GM12878 (cell line): Measurements from ENCODE around the gene INO80. TPM values are rescaled to one million over a fixed set of nuclear protein-coding genes. Genes with fewer than 3 reads are reported as not detected.

Experiments
- RB1 ChIP-seq: fragments of 450-650 bp; formaldehyde crosslinking; IDR thresholded peaks from 2 replicates; pipeline ENCODE4 v1.6.1; 2017; ENCODE audit warnings: mild to moderate bottlenecking, borderline replicate concordance
- WRNIP1 ChIP-seq: IDR thresholded peaks from 2 replicates; pipeline ENCODE4 v1.6.1; 2011; ENCODE audit warnings: low read depth, low read length, improper control_type of control experiment, borderline replicate concordance
- ZNF384 ChIP-seq: IDR thresholded peaks from 2 replicates; pipeline ENCODE4 v1.6.1; 2012; ENCODE audit warnings: low read depth, mild to moderate bottlenecking, low read length, improper control_type of control experiment, borderline replicate concordance
- ZSCAN29 ChIP-seq: fragments of 450-650 bp; IDR thresholded peaks from 2 replicates; pipeline ENCODE4 v1.6.1; 2017; ENCODE audit warnings: mild to moderate bottlenecking, moderate library complexity
- polyA plus RNA-seq, 11 experiments: library from polyadenylated mRNA; depleted of rRNA in 4 of 11; unstranded in 6 of 11; stranded (reverse) in 5 of 11; fragments of >200 nt; fragmentation: Nextera tagmentation in 4 of 11; fragmentation: Illumina TruSeq in 1 of 11; extraction: Ambion mirVana in 4 of 11; extraction: Trizol in 1 of 11; gene quantifications; 1 replicate in 1 of 11; 2 replicates in 10 of 11; pipeline versions ENCODE4 v1.2.1 to v1.2.3, GENCODE V29; 2011 to 2016; ENCODE audit warnings: inconsistent platforms in 2 of 11, missing spikeins in 2 of 11, low read depth in 1 of 11
- total RNA-seq, 4 experiments: library from RNA; depleted of rRNA in 3 of 4; stranded (reverse); fragments of >200 nt in 3 of 4; fragmentation: Illumina TruSeq in 1 of 4; extraction: Trizol in 1 of 4; gene quantifications; 2 replicates each; pipeline versions ENCODE4 v1.2.1 to v1.2.3, GENCODE V29; 2013 to 2021
- TF ChIP-seq, protein P1 (sequence below): IDR thresholded peaks from 2 replicates; pipeline ENCODE4 v1.6.1; 2011; ENCODE audit warnings: mild to moderate bottlenecking, low read depth, low read length, moderate library complexity; ENCODE audit not compliant: insufficient replicate concordance
- TF ChIP-seq, protein P2 (sequence below): IDR thresholded peaks from 2 replicates; pipeline ENCODE4 v1.6.1; 2011; ENCODE audit warnings: borderline replicate concordance, low read depth, mild to moderate bottlenecking, moderate library complexity, mixed read lengths, low read length; ENCODE audit not compliant: insufficient read depth; ENCODE audit errors: extremely low read length
- TF ChIP-seq, protein P3 (sequence below): fragments of 450-650 bp; formaldehyde crosslinking; IDR thresholded peaks from 2 replicates; pipeline ENCODE4 v1.5.0; 2022; ENCODE audit warnings: mild to moderate bottlenecking, missing genetic modification characterization
- TF ChIP-seq, protein P4 (sequence below): fragments of 450-650 bp; IDR thresholded peaks from 2 replicates; pipeline ENCODE4 v1.6.1; 2014; ENCODE audit warnings: mild to moderate bottlenecking

Gene INO80
- total and polyA plus RNA-seq, 10 of the 15 experiments (the other 5 are each of a cell fraction or from before 2014, with no cell fraction given), result 4.5 to 25.0 (median 14.2) TPM

DNA sequence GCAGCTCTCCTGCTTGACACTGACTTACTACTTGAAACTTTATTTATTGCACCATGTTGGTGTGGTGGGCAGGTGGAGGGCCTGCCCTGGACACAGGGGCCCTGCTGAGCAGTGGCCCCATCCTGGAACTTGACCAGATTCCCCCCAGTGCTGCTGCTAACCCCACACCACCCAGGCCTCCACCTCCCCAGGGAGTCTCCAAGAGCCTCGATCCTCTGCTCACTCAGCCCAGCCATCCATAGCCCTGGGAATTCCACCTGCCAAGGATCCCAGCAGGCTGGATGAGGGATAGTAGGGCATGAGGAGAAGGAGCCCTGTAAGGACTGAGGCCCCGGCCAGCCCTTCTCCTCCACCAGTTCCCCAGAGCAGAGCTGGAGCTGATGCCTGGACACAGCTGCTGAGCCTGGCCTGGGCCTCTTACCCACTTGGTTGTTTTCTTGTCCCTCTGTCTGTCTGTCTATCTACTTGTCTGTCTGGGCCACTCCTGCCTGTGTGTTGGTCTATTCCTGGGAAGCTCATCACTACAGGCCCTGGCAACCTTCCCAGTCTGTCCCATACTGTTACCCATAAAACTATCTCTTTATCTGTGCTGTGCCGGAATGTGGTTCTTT lies 160.0 kb downstream of the INO80 start (continued):
- TF ChIP-seq, protein P1, sequence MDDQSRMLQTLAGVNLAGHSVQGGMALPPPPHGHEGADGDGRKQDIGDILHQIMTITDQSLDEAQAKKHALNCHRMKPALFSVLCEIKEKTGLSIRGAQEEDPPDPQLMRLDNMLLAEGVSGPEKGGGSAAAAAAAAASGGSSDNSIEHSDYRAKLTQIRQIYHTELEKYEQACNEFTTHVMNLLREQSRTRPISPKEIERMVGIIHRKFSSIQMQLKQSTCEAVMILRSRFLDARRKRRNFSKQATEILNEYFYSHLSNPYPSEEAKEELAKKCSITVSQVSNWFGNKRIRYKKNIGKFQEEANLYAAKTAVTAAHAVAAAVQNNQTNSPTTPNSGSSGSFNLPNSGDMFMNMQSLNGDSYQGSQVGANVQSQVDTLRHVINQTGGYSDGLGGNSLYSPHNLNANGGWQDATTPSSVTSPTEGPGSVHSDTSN, result no peak
- TF ChIP-seq ZNF384 (no peak), RB1 (no peak), WRNIP1 (no peak), ZSCAN29 (no peak)
- TF ChIP-seq, protein P2, sequence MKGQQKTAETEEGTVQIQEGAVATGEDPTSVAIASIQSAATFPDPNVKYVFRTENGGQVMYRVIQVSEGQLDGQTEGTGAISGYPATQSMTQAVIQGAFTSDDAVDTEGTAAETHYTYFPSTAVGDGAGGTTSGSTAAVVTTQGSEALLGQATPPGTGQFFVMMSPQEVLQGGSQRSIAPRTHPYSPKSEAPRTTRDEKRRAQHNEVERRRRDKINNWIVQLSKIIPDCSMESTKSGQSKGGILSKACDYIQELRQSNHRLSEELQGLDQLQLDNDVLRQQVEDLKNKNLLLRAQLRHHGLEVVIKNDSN, result no peak
- TF ChIP-seq, protein P3, sequence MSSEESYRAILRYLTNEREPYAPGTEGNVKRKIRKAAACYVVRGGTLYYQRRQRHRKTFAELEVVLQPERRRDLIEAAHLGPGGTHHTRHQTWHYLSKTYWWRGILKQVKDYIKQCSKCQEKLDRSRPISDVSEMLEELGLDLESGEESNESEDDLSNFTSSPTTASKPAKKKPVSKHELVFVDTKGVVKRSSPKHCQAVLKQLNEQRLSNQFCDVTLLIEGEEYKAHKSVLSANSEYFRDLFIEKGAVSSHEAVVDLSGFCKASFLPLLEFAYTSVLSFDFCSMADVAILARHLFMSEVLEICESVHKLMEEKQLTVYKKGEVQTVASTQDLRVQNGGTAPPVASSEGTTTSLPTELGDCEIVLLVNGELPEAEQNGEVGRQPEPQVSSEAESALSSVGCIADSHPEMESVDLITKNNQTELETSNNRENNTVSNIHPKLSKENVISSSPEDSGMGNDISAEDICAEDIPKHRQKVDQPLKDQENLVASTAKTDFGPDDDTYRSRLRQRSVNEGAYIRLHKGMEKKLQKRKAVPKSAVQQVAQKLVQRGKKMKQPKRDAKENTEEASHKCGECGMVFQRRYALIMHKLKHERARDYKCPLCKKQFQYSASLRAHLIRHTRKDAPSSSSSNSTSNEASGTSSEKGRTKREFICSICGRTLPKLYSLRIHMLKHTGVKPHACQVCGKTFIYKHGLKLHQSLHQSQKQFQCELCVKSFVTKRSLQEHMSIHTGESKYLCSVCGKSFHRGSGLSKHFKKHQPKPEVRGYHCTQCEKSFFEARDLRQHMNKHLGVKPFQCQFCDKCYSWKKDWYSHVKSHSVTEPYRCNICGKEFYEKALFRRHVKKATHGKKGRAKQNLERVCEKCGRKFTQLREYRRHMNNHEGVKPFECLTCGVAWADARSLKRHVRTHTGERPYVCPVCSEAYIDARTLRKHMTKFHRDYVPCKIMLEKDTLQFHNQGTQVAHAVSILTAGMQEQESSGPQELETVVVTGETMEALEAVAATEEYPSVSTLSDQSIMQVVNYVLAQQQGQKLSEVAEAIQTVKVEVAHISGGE, result no peak
- TF ChIP-seq, protein P4, sequence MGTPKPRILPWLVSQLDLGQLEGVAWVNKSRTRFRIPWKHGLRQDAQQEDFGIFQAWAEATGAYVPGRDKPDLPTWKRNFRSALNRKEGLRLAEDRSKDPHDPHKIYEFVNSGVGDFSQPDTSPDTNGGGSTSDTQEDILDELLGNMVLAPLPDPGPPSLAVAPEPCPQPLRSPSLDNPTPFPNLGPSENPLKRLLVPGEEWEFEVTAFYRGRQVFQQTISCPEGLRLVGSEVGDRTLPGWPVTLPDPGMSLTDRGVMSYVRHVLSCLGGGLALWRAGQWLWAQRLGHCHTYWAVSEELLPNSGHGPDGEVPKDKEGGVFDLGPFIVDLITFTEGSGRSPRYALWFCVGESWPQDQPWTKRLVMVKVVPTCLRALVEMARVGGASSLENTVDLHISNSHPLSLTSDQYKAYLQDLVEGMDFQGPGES, result no peak
